Neural progenitor cell (in vitro differentiated cells): ENCODE measurements around the gene MFAP3L.

ENCODE experiments used
- CTCF ChIP-seq: fragments of 200-600 bp; sonication (generic); IDR thresholded peaks from 2 replicates; pipeline ENCODE4 v1.5.1; 2017; ENCODE audit warnings: antibody characterized with exemption, mild to moderate bottlenecking
- EZH2 ChIP-seq: fragments of 200-600 bp; sonication (generic); IDR thresholded peaks from 2 replicates; pipeline ENCODE4 v1.6.1; 2017; ENCODE audit warnings: antibody characterized with exemption, mild to moderate bottlenecking, moderate library complexity
- EZH2phosphoT487 ChIP-seq: fragments of 200-600 bp; sonication (generic); IDR thresholded peaks from 2 replicates; pipeline ENCODE4 v1.6.1; 2017; ENCODE audit warnings: antibody characterized with exemption

GRCh38 chr4:169941141-169941540 lies 85.1 kb downstream of the MFAP3L start:
- TF ChIP-seq CTCF (no peak), EZH2 (no peak), EZH2phosphoT487 (no peak)
